Endothelial cell of umbilical vein (primary cell): ENCODE results near the gene QTRT2. TPM values are rescaled to one million over a fixed set of nuclear protein-coding genes. Genes with fewer than 3 reads are reported as not detected.
A peak's percentile ranks its signal among the peaks of the same experiment; 100 is the strongest.

Experiments used
- BruUV-seq: library from RNA; stranded (reverse); fragments of 400-500 nt; replicated peaks from 2 replicates; lab custom pipeline; 2021; lab: Mats Ljungman, UMichigan
- CTCF ChIA-PET: fragments of 300-600, 350-600 bp; sonication (Branson Sonifier 250); formaldehyde crosslinking; loops from one replicate; lab custom pipeline; 2021; ENCODE audit warnings: antibody characterized with exemption, inconsistent platforms; lab: Charles Lee
- POLR2A ChIA-PET: fragments of 300-600, 350-600 bp; sonication (Branson Sonifier 250); formaldehyde crosslinking; loops from one replicate; lab custom pipeline; 2021; ENCODE audit warnings: antibody characterized with exemption, inconsistent platforms; lab: Charles Lee
- DNase-seq: peaks from one replicate; pipeline ENCODE4 v3.0.0-alpha.2; 2011; ENCODE audit warnings: low read depth, low spot score
- FAIRE-seq: peaks from 2 replicates; lab custom pipeline; 2011; peaks lifted over from hg19 to GRCh38; lab: Jason Lieb, UNC
- H2AFZ ChIP-seq: 2 replicates; pipeline ENCODE4 v1.6.0; 2012; ENCODE audit warnings: low read depth, low read length, control low read depth, inconsistent platforms
- H3K27ac ChIP-seq: 2 replicates; pipeline ENCODE4 v1.5.1; 2011; ENCODE audit warnings: low read depth, mild to moderate bottlenecking, control low read depth, low read length, moderate library complexity; ENCODE audit not compliant: insufficient read depth
- H3K27me3 ChIP-seq, 2 experiments: 2 replicates each; pipeline versions ENCODE4 v1.6.0 to v1.6.1; 2011; ENCODE audit warnings: low read length in 2 of 2, mixed read lengths in 1 of 2; ENCODE audit not compliant: control insufficient read depth in 2 of 2, insufficient read depth in 2 of 2
- H3K36me3 ChIP-seq, 2 experiments: 2 replicates in 1 of 2; 3 replicates in 1 of 2; pipeline ENCODE4 v1.5.1; 2011; ENCODE audit warnings: low read length in 2 of 2, mild to moderate bottlenecking in 1 of 2, moderate library complexity in 1 of 2; ENCODE audit not compliant: control insufficient read depth in 2 of 2, insufficient read depth in 2 of 2; ENCODE audit errors: extremely low read depth in 1 of 2
- H3K4me1 ChIP-seq: 3 replicates; pipeline ENCODE4 v1.5.1; 2011; ENCODE audit warnings: mild to moderate bottlenecking, low read length; ENCODE audit not compliant: control insufficient read depth, insufficient read depth; ENCODE audit errors: extremely low read depth
- H3K4me2 ChIP-seq: 2 replicates; pipeline ENCODE4 v1.6.1; 2011; ENCODE audit warnings: low read length, control low read depth, mixed read lengths; ENCODE audit not compliant: insufficient read depth
- H3K4me3 ChIP-seq, 3 experiments: fragments of 200-600 bp in 1 of 3; sonication (generic), shearing (Covaris generic) in 1 of 3; replicated peaks in 1 of 3; 2 replicates each; pipeline ENCODE4 v1.5.1; 2011 to 2016; ENCODE audit warnings: control low read depth in 3 of 3, low read length in 3 of 3, mild to moderate bottlenecking in 2 of 3, inconsistent platforms in 1 of 3, low read depth in 1 of 3, moderate library complexity in 1 of 3; ENCODE audit not compliant: insufficient read depth in 1 of 3
- H3K79me2 ChIP-seq: 2 replicates; pipeline ENCODE4 v1.6.0; 2012; ENCODE audit warnings: low read length, inconsistent platforms; ENCODE audit not compliant: control insufficient read depth, insufficient read depth
- H3K9ac ChIP-seq: replicated peaks from 2 replicates; pipeline ENCODE3; 2011; ENCODE audit warnings: low read length, control low read depth; ENCODE audit not compliant: insufficient read depth; ENCODE audit errors: extremely low read depth
- H3K9me1 ChIP-seq: replicated peaks from 3 replicates; pipeline ENCODE4 v1.6.0; 2011; ENCODE audit warnings: mild to moderate bottlenecking, low read length; ENCODE audit not compliant: control insufficient read depth, insufficient read depth; ENCODE audit errors: extremely low read depth
- H3K9me3 ChIP-seq: replicated peaks from 2 replicates; pipeline ENCODE4 v1.5.1; 2012; ENCODE audit warnings: low read length, inconsistent platforms; ENCODE audit not compliant: control insufficient read depth, insufficient read depth
- H4K20me1 ChIP-seq: replicated peaks from 2 replicates; pipeline ENCODE3; 2011; ENCODE audit warnings: mild to moderate bottlenecking, low read length; ENCODE audit not compliant: control insufficient read depth, insufficient read depth; ENCODE audit errors: extremely low read depth
- EZH2 ChIP-seq: IDR thresholded peaks from 2 replicates; pipeline ENCODE4 v1.6.1; 2012; ENCODE audit warnings: borderline replicate concordance, low read depth, mild to moderate bottlenecking, moderate library complexity, low read length, inconsistent platforms; ENCODE audit not compliant: severe bottlenecking
- FOS ChIP-seq: IDR thresholded peaks from 2 replicates; pipeline ENCODE4 v1.6.1; 2011; ENCODE audit warnings: mild to moderate bottlenecking, low read length, moderate library complexity, borderline replicate concordance; ENCODE audit not compliant: insufficient read depth
- GATA2 ChIP-seq: IDR thresholded peaks from 2 replicates; pipeline ENCODE4 v1.7.0; 2011; ENCODE audit warnings: low read depth, mild to moderate bottlenecking, moderate library complexity, mixed read lengths, low read length; ENCODE audit not compliant: insufficient read length, insufficient read depth
- JUN ChIP-seq: IDR thresholded peaks from 2 replicates; pipeline ENCODE4 v1.6.1; 2011; ENCODE audit warnings: borderline replicate concordance, low read depth; ENCODE audit not compliant: insufficient read length, insufficient read depth
- MYC ChIP-seq: IDR thresholded peaks from one replicate; pipeline ENCODE4 v1.6.1; 2011; ENCODE audit warnings: mild to moderate bottlenecking, low read depth, low read length
- POLR2A ChIP-seq: IDR thresholded peaks from 2 replicates; pipeline ENCODE4 v1.6.1; 2012; ENCODE audit warnings: low read depth, mild to moderate bottlenecking, control low read depth, low read length
- POLR2AphosphoS5 ChIP-seq: IDR thresholded peaks from 2 replicates; pipeline ENCODE4 v1.6.1; 2012; ENCODE audit warnings: low read depth, mild to moderate bottlenecking, control low read depth, low read length, moderate library complexity; ENCODE audit not compliant: insufficient read depth
- dilution Hi-C: fragments of 300-500 bp; cut with MboI; formaldehyde crosslinking; loops from one replicate; pipeline ENCODE4 v1.15.0; 2019; ENCODE audit warnings: low sequenced_read_pairs; ENCODE audit not compliant: extremely low pct_ligation_motif_present
- intact Hi-C: fragments of 100-400 bp; cut with micrococcal nuclease; formaldehyde crosslinking; loops from one replicate; pipeline ENCODE4 v1.10.0; 2022
- polyA plus RNA-seq, 4 experiments: library from polyadenylated mRNA; depleted of rRNA in 3 of 4; stranded (reverse) in 3 of 4; unstranded in 1 of 4; fragments of >200 nt; gene quantifications; 2 replicates each; pipeline versions ENCODE4 v1.2.1 to v1.2.3, GENCODE V29; 2011 to 2012; ENCODE audit warnings: missing spikeins in 1 of 4
- total RNA-seq: library from RNA; stranded (reverse); gene quantifications from 2 replicates; pipeline ENCODE4 v1.2.3, GENCODE V29; 2021
- TF ChIP-seq, protein P1 (sequence below), 2 donors: IDR thresholded peaks; 1 replicate in 1 of 2; 2 replicates in 1 of 2; pipeline ENCODE4 v1.5.1; 2011; ENCODE audit warnings: low read length in 2 of 2, mild to moderate bottlenecking in 2 of 2, moderate library complexity in 2 of 2, control low read depth in 1 of 2, inconsistent platforms in 1 of 2, low read depth in 1 of 2; ENCODE audit not compliant: insufficient read depth in 1 of 2; ENCODE audit errors: extremely low read depth in 1 of 2
- TF ChIP-seq, protein P2 (sequence below): IDR thresholded peaks from 2 replicates; pipeline ENCODE4 v1.6.1; 2011; ENCODE audit not compliant: insufficient read depth, insufficient read length

QTRT2 gene
- total and polyA plus RNA-seq, 2 donors (not counting 3 experiments of a cell fraction or from before 2014, with no cell fraction given), result 11.0 to 42.8 TPM

DNA sequence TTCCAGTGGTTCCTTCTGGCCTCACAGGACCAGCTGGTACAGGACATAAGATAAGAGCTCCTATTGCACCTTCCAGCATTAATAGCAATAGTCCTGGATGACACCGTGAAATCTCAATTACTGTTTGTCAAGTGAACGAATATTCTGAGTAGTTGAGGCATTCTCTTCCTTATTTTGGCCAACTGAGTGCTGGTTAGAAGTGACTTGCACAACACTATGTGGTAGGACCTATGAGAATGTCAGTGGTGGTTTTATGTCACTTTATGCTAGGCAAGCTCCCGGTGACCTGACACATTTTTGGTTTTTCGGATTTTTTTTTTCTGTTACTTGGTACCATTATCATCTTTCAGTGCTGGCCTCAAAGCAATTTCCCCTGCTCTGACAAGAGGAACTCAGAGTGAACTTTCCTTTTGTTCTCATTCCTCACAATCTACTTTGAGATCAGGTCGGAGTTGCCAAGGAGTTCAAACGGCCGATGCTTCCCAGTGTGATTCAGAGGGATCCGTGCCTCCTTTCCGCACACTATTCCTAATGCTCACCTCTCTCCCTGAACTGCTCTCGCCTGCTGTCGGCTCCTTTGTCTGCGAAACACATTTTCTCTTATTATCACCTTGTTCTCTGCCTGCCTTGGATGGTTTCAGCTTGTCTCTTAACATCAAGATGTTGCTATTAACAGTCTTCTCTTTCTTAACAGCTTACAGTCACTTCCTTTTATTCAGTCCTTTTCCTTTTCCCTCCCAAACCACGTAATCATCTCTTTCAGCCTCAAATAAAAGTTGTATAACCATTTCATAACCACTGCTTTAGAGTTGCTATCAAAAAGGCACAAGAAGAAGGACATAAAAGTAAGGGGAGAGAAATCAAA is 35.8 kb downstream of the QTRT2 start:
- Histone ChIP-seq H4K20me1 (no peaks in the 10 kb centered on the region), H3K4me1 (peaks cover 26% of the 10 kb centered on the region), H3K4me3 (peak overlapping the region in 1 of 3 experiments; percentile 41), H3K27me3 (no peaks in the 10 kb centered on the region), H3K27ac (peak overlapping the region; percentile 86), H3K9ac (peak overlapping the region; percentile 62), H3K36me3 (no peaks in the 10 kb centered on the region), H2AFZ (peak overlapping the region; percentile 95), H3K9me3 (no peaks in the 10 kb centered on the region), H3K4me2 (peak overlapping the region; percentile 93), H3K9me1 (no peaks in the 10 kb centered on the region), H3K79me2 (no peaks in the 10 kb centered on the region)
- ChIA-PET POLR2A (interaction anchor here (0.8 to 1.1 kb wide), 2 partner anchors 8 to 30 kb away, joined by 3 to 4 read pairs; no protein-coding TSS in a partner anchor), CTCF (interaction anchor here (0.6 to 2.2 kb wide), 7 partner anchors 16 to 247 kb away, joined by 3 to 15 read pairs (median 4); no protein-coding TSS in a partner anchor)
- TSS peak; percentile 69 for BruUV-seq
- DNase-seq (peak; percentile 81), FAIRE-seq (peak; percentile 85)
- TF ChIP-seq POLR2AphosphoS5, result no peak
- TF ChIP-seq, protein P1, sequence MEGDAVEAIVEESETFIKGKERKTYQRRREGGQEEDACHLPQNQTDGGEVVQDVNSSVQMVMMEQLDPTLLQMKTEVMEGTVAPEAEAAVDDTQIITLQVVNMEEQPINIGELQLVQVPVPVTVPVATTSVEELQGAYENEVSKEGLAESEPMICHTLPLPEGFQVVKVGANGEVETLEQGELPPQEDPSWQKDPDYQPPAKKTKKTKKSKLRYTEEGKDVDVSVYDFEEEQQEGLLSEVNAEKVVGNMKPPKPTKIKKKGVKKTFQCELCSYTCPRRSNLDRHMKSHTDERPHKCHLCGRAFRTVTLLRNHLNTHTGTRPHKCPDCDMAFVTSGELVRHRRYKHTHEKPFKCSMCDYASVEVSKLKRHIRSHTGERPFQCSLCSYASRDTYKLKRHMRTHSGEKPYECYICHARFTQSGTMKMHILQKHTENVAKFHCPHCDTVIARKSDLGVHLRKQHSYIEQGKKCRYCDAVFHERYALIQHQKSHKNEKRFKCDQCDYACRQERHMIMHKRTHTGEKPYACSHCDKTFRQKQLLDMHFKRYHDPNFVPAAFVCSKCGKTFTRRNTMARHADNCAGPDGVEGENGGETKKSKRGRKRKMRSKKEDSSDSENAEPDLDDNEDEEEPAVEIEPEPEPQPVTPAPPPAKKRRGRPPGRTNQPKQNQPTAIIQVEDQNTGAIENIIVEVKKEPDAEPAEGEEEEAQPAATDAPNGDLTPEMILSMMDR (IDR thresholded peaks at IDR 0.05; ENCODE audit: extremely low read depth in 1 of 2, insufficient read depth in 1 of 2, low read depth in 1 of 2, low read length in 2 of 2), result no peak
- no peak for TF ChIP-seq FOS
- peak; percentile 16 for TF ChIP-seq JUN
- no peak for TF ChIP-seq MYC
- TF ChIP-seq EZH2, result no peak
- TF ChIP-seq POLR2A, result peak; percentile 38
- TF ChIP-seq GATA2, result peak; percentile 91
- TF ChIP-seq, protein P2, sequence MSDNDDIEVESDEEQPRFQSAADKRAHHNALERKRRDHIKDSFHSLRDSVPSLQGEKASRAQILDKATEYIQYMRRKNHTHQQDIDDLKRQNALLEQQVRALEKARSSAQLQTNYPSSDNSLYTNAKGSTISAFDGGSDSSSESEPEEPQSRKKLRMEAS, result no peak
- intact Hi-C loops, result loop anchor here (1.0 to 2.0 kb wide), 3 partner anchors 30 to 60 kb away; partner anchors contain the start of genes CCDC191 and QTRT2
- dilution Hi-C loops, result no loop called here
